Hair follicle dermal papilla cell (primary cell): ENCODE data around the gene LINS1. TPM values are rescaled to one million over a fixed set of nuclear protein-coding genes. Genes with fewer than 3 reads are reported as not detected.

Source experiments
- small RNA-seq: library from RNA; depleted of rRNA; stranded (forward); fragments of <200 nt; gene quantifications from one replicate; pipeline ENCODE3, GENCODE V24; 2012
- total RNA-seq: library from RNA; depleted of rRNA; stranded (reverse); fragments of >200 nt; gene quantifications from 2 replicates; pipeline ENCODE4 v1.2.3, GENCODE V29; 2012

The LINS1 gene, protein sequence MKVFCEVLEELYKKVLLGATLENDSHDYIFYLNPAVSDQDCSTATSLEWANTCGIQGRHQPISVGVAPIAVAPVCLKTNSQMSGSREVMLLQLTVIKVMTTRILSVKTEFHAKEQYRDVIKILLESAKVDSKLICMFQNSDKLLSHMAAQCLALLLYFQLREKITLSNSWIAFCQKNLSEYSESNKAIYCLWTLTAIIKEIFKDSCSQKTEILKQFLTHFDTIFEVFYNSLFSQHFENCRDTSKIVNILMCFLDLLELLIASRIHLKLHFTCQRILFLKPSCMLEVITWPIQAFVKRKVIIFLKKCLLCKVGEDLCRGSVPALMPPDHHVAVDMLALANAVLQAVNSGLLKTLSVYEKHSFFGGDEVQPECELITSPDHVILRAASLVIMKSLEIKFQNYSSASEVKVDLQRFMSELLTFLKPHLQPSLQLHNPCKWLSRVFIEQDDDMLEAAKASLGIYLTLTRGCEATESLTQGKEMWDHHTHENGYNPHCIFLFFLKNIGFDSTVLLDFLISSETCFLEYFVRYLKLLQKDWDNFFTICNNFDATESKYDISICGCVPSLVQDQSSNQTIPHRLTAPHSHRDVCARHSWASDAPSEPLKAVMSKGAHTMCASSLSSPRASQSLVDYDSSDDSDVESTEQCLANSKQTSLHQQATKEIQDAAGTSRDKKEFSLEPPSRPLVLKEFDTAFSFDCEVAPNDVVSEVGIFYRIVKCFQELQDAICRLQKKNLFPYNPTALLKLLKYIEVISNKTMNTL
- 14.3 and 19.3 TPM in 2 replicates for total RNA-seq

DNA sequence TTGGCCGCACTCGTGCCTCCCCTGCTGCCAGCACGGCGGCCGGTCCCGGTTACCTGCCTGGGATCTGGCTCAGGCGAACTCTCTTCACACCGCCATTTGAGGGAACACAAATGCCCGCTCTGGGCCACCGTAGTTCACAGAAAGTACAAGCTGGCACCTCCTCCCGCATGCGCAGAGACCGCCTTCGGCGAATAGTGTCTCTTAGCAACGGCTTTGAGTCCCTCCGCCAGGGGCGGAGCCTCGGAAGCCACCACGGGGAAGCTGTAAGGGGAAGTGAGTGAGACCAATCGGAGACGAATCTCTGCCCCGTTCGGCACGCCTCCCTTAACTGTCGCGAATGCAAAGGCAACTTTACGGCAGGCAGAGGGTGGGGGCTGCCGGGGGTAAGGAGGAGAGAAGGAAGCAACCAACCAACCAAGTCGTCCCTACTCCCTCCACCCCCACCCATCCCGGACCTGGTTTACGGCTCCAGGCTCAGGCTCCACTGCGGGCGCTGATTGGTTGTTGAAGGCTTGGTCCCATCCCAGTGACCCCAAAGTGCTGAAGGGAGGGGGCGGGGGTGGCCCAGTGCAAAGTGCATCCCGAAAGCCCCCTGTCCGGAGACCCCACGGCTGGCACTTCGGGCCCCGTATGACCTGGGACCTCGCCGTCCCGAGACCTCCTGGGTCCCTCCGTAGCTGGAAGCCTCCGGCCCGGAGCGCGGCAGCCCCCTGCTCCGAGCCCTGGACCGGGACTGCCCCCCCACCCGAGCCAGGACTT, at the start of gene LINS1, which contains the start of gene ASB7:
TSS of gene LINS1 (minus strand) at position 121 of the 759 bp plus-strand sequence. CDS start 21,342 bp downstream, outside the sequence.
TSS of gene ASB7 (plus strand) at position 526 of the 759 bp plus-strand sequence. CDS start 9,628 bp downstream, outside the sequence.

DNA sequence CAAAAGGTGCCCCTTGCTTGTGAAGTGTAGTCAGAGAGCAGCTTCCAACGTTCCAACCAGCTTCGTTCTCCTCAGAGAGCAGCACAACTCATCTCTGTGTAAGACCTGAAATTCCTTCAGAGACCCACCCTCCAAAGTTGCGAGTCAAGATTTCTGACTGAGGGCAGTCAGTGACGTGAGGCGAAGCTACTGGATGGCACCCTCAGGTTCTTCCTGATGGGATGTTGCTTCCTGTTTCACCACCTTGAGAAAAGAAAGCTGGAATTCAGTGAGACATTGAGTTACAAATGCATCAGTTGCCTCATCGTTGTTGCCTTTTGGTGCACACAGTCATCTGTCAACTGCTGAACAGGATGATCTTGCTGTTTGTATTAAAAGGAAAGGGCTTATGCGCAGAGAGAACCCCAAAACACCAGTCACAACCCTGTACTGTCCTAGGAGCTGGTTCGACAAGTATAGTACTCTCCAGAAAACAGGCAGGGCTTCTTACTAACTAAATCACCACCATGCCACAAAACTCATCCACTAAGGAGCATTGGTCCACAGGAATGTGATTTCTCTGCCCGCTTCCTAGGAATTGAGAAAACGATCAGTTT, 73.1 kb downstream of the LINS1 start, which contains the start of gene CERS3:
TSS of gene CERS3 (minus strand) at position 118 of the 596 bp plus-strand sequence. CDS start 27,101 bp downstream, outside the sequence.

Small RNA genes within 50 kb of the gene (small RNA-seq; reads per million reads assigned to genes)
- gene RF00019 = not detected
- not detected for gene RNU6-181P
- gene RNU6-322P = not detected

Other genes with a start within 250 kb of the LINS1 start
- gene CERS3, start 73.2 kb downstream of the LINS1 start, total RNA-seq = under 0.01 and 0.36 TPM in 2 replicates
- 18.2 and 20.6 TPM in 2 replicates for gene ASB7, start 405 bp upstream of the LINS1 start, total RNA-seq